Ishikawa (cell line): ENCODE measurements around the gene CDC42BPG.

Experiments used
- CEBPB ChIP-seq: IDR thresholded peaks from 2 replicates; pipeline ENCODE4 v1.6.1; 2012
- EGR1 ChIP-seq: IDR thresholded peaks from 2 replicates; pipeline ENCODE4 v1.6.1; 2012
- EP300 ChIP-seq: IDR thresholded peaks from 2 replicates; pipeline ENCODE4 v1.6.1; 2012; ENCODE audit warnings: borderline replicate concordance
- NFIC ChIP-seq: IDR thresholded peaks from 2 replicates; pipeline ENCODE4 v1.6.1; 2012
- RAD21 ChIP-seq: IDR thresholded peaks from 2 replicates; pipeline ENCODE4 v1.6.1; 2012; ENCODE audit warnings: low read depth
- TAF1 ChIP-seq: IDR thresholded peaks from 2 replicates; pipeline ENCODE4 v1.6.1; 2012; ENCODE audit warnings: low read depth, mild to moderate bottlenecking
- TCF12 ChIP-seq: IDR thresholded peaks from 2 replicates; pipeline ENCODE4 v1.6.1; 2012; ENCODE audit warnings: low read depth
- TEAD4 ChIP-seq: IDR thresholded peaks from 2 replicates; pipeline ENCODE4 v1.6.1; 2012
- YY1 ChIP-seq: IDR thresholded peaks from 2 replicates; pipeline ENCODE4 v1.6.1; 2012; ENCODE audit warnings: low read depth
- ZBTB7A ChIP-seq: IDR thresholded peaks from 2 replicates; pipeline ENCODE4 v1.6.1; 2012; ENCODE audit warnings: low read depth
- TF ChIP-seq, protein P1 (sequence below): IDR thresholded peaks from 2 replicates; pipeline ENCODE4 v1.6.1; 2012; ENCODE audit warnings: low read depth, mild to moderate bottlenecking
- TF ChIP-seq, protein P2 (sequence below): IDR thresholded peaks from 2 replicates; pipeline ENCODE4 v1.6.1; 2012
- TF ChIP-seq, protein P3 (sequence below): IDR thresholded peaks from 2 replicates; pipeline ENCODE4 v1.6.1; 2012

The CDC42BPG gene

DNA sequence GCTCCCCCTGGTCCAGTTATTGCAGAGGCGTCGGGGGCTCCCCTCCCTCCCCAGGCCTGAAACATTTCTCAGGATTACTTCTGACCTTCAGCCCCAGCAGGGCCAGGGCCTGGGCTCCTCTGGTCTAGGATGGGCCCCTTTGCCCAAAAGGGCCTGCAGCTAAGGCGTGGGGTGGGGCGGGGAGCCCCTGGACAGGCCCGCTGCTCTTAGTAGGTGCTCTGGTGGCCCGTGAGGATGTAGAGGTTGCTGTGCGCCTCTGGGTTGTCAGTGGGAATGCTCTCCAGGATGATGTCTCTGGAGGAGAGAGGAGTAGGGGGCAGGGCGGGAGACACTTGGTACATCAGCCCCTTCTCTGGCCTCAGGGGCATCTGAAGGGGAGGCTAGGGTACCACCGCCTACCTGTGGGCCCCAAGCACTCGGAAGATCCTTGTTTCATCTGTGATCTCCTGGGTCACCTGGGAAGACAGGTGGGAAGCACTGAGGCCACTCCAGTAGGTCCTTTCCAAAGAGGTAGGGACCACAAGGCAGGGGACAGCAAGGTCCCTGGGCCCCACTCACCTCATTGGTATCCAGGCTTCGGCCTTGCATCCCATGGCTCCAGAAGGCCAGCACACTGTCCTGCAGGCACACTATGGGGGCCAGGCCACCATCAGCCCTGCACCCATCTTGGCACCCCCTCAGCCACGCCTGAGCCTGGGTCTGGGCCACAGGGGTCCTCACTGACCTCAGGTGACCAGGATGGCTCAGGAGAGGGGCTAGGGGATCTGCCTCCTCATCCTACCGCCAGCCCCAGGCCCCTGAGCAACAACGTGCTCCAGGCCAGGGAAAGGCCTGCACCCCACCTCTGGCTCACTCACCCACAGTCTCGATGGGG lies 54.9 kb downstream of the CDC42BPG start:
- no peak for TF ChIP-seq RAD21
- TF ChIP-seq, protein P1, sequence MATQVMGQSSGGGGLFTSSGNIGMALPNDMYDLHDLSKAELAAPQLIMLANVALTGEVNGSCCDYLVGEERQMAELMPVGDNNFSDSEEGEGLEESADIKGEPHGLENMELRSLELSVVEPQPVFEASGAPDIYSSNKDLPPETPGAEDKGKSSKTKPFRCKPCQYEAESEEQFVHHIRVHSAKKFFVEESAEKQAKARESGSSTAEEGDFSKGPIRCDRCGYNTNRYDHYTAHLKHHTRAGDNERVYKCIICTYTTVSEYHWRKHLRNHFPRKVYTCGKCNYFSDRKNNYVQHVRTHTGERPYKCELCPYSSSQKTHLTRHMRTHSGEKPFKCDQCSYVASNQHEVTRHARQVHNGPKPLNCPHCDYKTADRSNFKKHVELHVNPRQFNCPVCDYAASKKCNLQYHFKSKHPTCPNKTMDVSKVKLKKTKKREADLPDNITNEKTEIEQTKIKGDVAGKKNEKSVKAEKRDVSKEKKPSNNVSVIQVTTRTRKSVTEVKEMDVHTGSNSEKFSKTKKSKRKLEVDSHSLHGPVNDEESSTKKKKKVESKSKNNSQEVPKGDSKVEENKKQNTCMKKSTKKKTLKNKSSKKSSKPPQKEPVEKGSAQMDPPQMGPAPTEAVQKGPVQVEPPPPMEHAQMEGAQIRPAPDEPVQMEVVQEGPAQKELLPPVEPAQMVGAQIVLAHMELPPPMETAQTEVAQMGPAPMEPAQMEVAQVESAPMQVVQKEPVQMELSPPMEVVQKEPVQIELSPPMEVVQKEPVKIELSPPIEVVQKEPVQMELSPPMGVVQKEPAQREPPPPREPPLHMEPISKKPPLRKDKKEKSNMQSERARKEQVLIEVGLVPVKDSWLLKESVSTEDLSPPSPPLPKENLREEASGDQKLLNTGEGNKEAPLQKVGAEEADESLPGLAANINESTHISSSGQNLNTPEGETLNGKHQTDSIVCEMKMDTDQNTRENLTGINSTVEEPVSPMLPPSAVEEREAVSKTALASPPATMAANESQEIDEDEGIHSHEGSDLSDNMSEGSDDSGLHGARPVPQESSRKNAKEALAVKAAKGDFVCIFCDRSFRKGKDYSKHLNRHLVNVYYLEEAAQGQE: no peak
- TF ChIP-seq CEBPB: no peak
- no peak for TF ChIP-seq ZBTB7A
- TF ChIP-seq NFIC: no peak
- no peak for TF ChIP-seq EP300
- no peak for TF ChIP-seq EGR1
- no peak for TF ChIP-seq YY1
- TF ChIP-seq, protein P2, sequence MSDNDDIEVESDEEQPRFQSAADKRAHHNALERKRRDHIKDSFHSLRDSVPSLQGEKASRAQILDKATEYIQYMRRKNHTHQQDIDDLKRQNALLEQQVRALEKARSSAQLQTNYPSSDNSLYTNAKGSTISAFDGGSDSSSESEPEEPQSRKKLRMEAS: no peak
- no peak for TF ChIP-seq TCF12

DNA sequence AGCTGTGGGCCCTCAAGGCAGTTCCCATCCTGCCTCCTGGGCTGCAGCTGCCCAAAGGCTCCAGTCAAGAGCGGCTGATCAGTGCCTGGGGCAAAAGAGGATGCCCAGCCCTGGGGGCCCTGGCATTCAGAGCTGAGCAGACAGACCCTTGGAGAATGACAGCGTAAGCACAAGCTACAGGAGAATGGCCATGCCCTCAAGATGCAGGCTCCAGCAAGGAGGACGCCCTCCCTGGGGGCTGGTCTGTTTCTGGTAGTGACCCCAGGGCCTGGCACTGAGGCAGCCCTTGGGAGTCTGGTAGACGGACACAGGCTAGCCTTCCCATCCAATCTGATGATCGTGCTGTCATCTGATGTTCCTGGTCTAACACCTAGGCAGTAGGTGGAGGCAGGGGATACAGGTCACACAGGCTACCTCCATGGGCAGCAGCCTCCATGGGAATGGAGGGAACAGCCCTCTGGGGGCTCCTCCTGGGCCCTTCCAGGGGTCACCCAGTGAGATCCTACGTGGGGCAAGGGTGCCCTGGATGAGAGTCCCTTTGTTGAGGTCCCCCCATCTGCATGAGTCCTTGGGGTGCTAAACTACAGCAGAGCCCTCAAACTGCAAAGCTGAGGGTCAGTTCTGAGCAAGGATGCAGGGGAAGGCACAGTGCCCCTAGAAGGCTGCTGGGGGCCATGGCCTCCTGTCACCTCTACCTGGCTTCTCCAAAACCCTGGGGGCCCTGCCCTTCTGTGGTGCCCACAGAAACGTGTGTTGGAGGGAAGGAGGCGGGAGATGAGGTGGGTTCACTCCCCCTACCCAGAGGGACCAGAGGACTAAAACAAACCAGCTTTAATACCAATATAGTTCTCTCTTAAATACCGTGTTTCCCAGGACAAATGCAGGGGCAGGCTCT lies 55.9 kb downstream of the CDC42BPG start:
- TF ChIP-seq EP300: no peak
- no peak for TF ChIP-seq CEBPB
- TF ChIP-seq, protein P1: no peak
- no peak for TF ChIP-seq RAD21

DNA sequence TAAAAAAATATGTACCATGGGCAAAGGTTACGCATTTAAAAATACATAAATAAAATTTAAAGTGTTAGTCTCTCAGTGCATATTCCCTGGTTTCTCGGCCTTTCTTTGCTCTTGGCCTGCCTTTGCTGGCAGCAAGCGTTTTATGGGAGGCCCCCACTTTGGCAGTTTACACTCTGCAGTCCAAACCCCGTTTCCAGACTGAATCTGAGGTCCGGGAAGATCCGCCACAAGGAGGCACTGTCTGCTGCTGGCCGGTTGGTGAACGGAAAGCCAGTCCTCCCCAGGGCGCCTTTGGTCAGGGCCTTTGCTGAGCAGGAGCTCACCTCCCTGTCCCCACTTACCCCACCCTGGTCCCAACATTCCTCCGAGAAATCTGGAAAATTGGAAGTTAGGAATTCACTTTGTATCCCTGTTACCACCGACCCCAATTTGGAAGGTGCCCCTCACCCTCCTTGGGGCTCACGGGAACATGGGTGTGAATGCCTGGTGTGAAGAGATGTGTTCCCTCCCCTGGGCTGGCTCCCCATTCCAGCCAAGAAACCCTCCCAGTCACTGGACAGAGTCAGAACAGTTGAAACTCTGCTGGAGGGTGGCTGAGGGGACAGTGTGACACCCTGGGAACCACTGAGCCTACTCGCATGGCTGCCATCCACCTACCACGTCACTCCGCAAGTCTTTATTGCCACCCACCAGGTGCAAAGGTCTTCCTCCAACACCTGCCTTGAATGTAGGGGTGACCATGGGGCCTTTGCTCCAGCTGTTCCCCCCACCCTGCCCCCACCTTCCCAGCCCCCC lies 56.7 kb downstream of the CDC42BPG start:
- no peak for TF ChIP-seq TEAD4
- TF ChIP-seq RAD21: peak; percentile 76

DNA sequence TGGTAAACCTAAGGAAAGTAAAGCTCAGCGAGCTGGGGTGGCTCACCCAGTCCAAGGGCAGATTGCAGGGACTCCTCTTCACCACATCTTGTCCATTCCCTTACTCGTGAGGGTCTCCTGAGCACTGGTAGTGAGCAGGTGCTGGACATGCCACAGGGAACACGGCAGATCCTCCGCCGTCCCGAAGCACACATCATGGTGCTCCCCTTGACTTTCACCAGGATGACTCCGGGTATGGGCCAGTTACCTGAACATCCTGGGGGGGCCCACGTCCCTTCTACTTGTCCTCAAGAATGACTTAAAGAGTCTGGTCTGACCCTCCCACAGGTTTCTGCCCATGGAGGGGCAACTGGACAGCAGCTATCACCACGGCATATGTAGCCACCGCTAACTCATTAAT lies 58.1 kb downstream of the CDC42BPG start:
- TF ChIP-seq, protein P3, sequence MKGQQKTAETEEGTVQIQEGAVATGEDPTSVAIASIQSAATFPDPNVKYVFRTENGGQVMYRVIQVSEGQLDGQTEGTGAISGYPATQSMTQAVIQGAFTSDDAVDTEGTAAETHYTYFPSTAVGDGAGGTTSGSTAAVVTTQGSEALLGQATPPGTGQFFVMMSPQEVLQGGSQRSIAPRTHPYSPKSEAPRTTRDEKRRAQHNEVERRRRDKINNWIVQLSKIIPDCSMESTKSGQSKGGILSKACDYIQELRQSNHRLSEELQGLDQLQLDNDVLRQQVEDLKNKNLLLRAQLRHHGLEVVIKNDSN: no peak
- TF ChIP-seq, protein P1: no peak
- no peak for TF ChIP-seq NFIC
- no peak for TF ChIP-seq TAF1
